Kidney (tissue), 14 donors: ENCODE measurements around the gene PNLDC1. TPM values are rescaled to one million over a fixed set of nuclear protein-coding genes. Genes with fewer than 3 reads are reported as not detected.

Experiments
- DNase-seq, 5 donors: peaks; one replicate each; pipeline ENCODE4 v3.0.0-alpha.2; 2013 to 2020
- FAIRE-seq: peaks from 2 replicates; lab custom pipeline; 2012; peaks lifted over from hg19 to GRCh38; lab: Jason Lieb, UNC
- H3K27ac ChIP-seq, 2 donors: one replicate each; pipeline ENCODE4 v1.7.0; 2013; ENCODE audit warnings: low read depth in 2 of 2, low read length in 2 of 2, inconsistent platforms in 1 of 2
- H3K27me3 ChIP-seq: one replicate; pipeline ENCODE4 v1.7.1; 2013; ENCODE audit warnings: low read length, inconsistent platforms; ENCODE audit not compliant: control insufficient read depth, insufficient read depth
- H3K36me3 ChIP-seq, 3 donors: one replicate each; pipeline versions ENCODE4 v1.7.0 to v1.7.1; 2013; ENCODE audit warnings: low read length in 3 of 3, control low read depth in 1 of 3, inconsistent platforms in 1 of 3; ENCODE audit not compliant: insufficient read depth in 3 of 3, control insufficient read depth in 2 of 3
- H3K4me1 ChIP-seq, 3 donors: one replicate each; pipeline versions ENCODE4 v1.7.0 to v1.7.1; 2013; ENCODE audit warnings: low read length in 3 of 3, inconsistent platforms in 1 of 3, low read depth in 1 of 3; ENCODE audit not compliant: control insufficient read depth in 2 of 3, insufficient read depth in 2 of 3
- H3K4me3 ChIP-seq, 3 donors: one replicate each; pipeline versions ENCODE4 v1.7.0 to v1.8.1; 2013; ENCODE audit warnings: low read length in 3 of 3, control low read depth in 1 of 3, inconsistent platforms in 1 of 3
- H3K9ac ChIP-seq, 3 donors: one replicate each; pipeline versions ENCODE4 v1.7.0 to v1.7.1; 2013; ENCODE audit warnings: low read length in 3 of 3, control low read depth in 1 of 3, inconsistent platforms in 1 of 3
- H3K9me3 ChIP-seq, 3 donors: one replicate each; pipeline versions ENCODE4 v1.7.0 to v1.7.1; 2013; ENCODE audit warnings: low read length in 3 of 3, control low read depth in 1 of 3, inconsistent platforms in 1 of 3; ENCODE audit not compliant: control insufficient read depth in 2 of 3, insufficient read depth in 1 of 3
- CTCF ChIP-seq: IDR thresholded peaks from 3 replicates; pipeline ENCODE4 v1.5.1; 2012; ENCODE audit warnings: mild to moderate bottlenecking, moderate library complexity, borderline replicate concordance; ENCODE audit not compliant: insufficient read depth; ENCODE audit errors: extremely low read depth
- intact Hi-C: fragments of 100-400 bp; cut with DNase I; formaldehyde crosslinking; loops from one replicate; pipeline ENCODE4 v1.11.1; 2022
- polyA plus RNA-seq: library from polyadenylated mRNA; stranded (reverse); fragments of 350-450 nt; fragmentation: Illumina TruSeq; extraction: RNeasy Lipid Tissue Mini Kit (QIAGEN cat#74804); gene quantifications from one replicate; pipeline ENCODE4 v1.2.3, GENCODE V29; 2014; ENCODE audit warnings: low read depth, low replicate concordance; ENCODE audit not compliant: insufficient read depth
- total RNA-seq: library from RNA; stranded (reverse); fragmentation: NEBNext Ultra II Directional; extraction: Animal tissue kit (Norgen Biotek cat#: 25700); gene quantifications from one replicate; pipeline ENCODE4 v1.2.1, GENCODE V29; 2021
- donor health status: control.
- donor health status: control.
- donor health status: control.
- donor health status: control.
- donor health status: control.
- donor health status: DM: yes; HTN: yes; CAD: no.
- donor health status: Normal renal cell carcinoma (clear cell type).

PNLDC1 gene
- total and polyA plus RNA-seq, 2 donors from 2014 or later, result 0.34 TPM; not detected in 1

- DNase-seq (no peak), FAIRE-seq (no peak)
- TF ChIP-seq CTCF, result no peak
- H3K36me3 ChIP-seq, result no peaks in the 10 kb centered on the region
- H3K27me3 ChIP-seq, result no peaks in the 10 kb centered on the region
- H3K4me3 ChIP-seq, result no peak overlapping the region
- no peaks in the 10 kb centered on the region for H3K4me1 ChIP-seq
- H3K9ac ChIP-seq, result no peak overlapping the region
- no peaks in the 10 kb centered on the region for H3K9me3 ChIP-seq
- no peak overlapping the region for H3K27ac ChIP-seq
- intact Hi-C loops, result no loop called here
Observed at GRCh38 chr6:159819098-159819497, 19.0 kb downstream of the PNLDC1 start.

GRCh38 chr6:159819932-159820640 lies 20.0 kb downstream of the PNLDC1 start:
- H3K4me3 ChIP-seq, result no peak overlapping the region
- no peaks in the 10 kb centered on the region for H3K9me3 ChIP-seq
- no peaks in the 10 kb centered on the region for H3K27me3 ChIP-seq
- FAIRE-seq, result no peak
- peak in 1 of 5 donors; percentile 12 for DNase-seq
- no peak overlapping the region for H3K27ac ChIP-seq
- H3K9ac ChIP-seq, result no peak overlapping the region
- H3K4me1 ChIP-seq, result no peaks in the 10 kb centered on the region
- H3K36me3 ChIP-seq, result no peaks in the 10 kb centered on the region
- no peak for TF ChIP-seq CTCF
- intact Hi-C loops, result no loop called here

GRCh38 chr6:159821122-159821521 lies 21.0 kb downstream of the PNLDC1 start:
- Histone ChIP-seq H3K27me3 (no peaks in the 10 kb centered on the region), H3K9ac (no peak overlapping the region), H3K4me3 (no peak overlapping the region), H3K9me3 (no peaks in the 10 kb centered on the region), H3K4me1 (no peaks in the 10 kb centered on the region), H3K36me3 (no peaks in the 10 kb centered on the region), H3K27ac (no peak overlapping the region)
- FAIRE-seq (no peak), DNase-seq (no peak)
- intact Hi-C loops, result no loop called here
- TF ChIP-seq CTCF, result no peak

GRCh38 chr6:159821726-159822125 lies 21.6 kb downstream of the PNLDC1 start:
- Histone ChIP-seq H3K4me1 (no peaks in the 10 kb centered on the region), H3K27ac (no peak overlapping the region), H3K9me3 (no peaks in the 10 kb centered on the region), H3K4me3 (no peak overlapping the region), H3K27me3 (no peaks in the 10 kb centered on the region), H3K9ac (no peak overlapping the region), H3K36me3 (no peaks in the 10 kb centered on the region)
- TF ChIP-seq CTCF, result no peak
- DNase-seq (no peak), FAIRE-seq (no peak)
- intact Hi-C loops, result no loop called here
